Measurements from ENCODE around the gene CD79A. TPM values are rescaled to one million over a fixed set of nuclear protein-coding genes. Genes with fewer than 3 reads are reported as not detected.

The CD79A gene
- total RNA-seq, 1 donor from 2014 or later, result not detected

GRCh38 chr19:41907994-41908615 lies 31.0 kb downstream of the CD79A start:
- peaks cover 2% of the 10 kb centered on the region for H3K4me1 Mint-ChIP-seq (ENCODE audit: low read depth)
- H3K27ac Mint-ChIP-seq (ENCODE audit: unreplicated experiment), result no peak overlapping the region
- peaks cover 21% of the 10 kb centered on the region for H3K27me3 Mint-ChIP-seq (ENCODE audit: low read depth)
- peaks cover 26% of the 10 kb centered on the region for H3K36me3 Mint-ChIP-seq (ENCODE audit: low read depth)
- peak; percentile 84 for DNase-seq (ENCODE audit: low spot score)
- no peak overlapping the region for H3K4me3 Mint-ChIP-seq (ENCODE audit: unreplicated experiment)
- no peaks in the 10 kb centered on the region for H3K9me3 Mint-ChIP-seq (ENCODE audit: low read depth)
- TF ChIP-seq CTCF (IDR thresholded peaks at IDR 0.05), result no peak

- no peak for TF ChIP-seq CTCF (IDR thresholded peaks at IDR 0.05)
- Mint-ChIP-seq H3K36me3 (ENCODE audit: low read depth) (peaks cover 22% of the 10 kb centered on the region), H3K27ac (ENCODE audit: unreplicated experiment) (no peak overlapping the region), H3K4me3 (ENCODE audit: unreplicated experiment) (no peak overlapping the region), H3K4me1 (ENCODE audit: low read depth) (peaks cover 2% of the 10 kb centered on the region), H3K9me3 (ENCODE audit: low read depth) (no peaks in the 10 kb centered on the region), H3K27me3 (ENCODE audit: low read depth) (peaks cover 25% of the 10 kb centered on the region)
- DNase-seq (ENCODE audit: low spot score), result peak; percentile 89
Observed at GRCh38 chr19:41908724-41909464, 31.8 kb downstream of the CD79A start.

- no peak overlapping the region for H3K27ac Mint-ChIP-seq (ENCODE audit: unreplicated experiment)
- H3K4me1 Mint-ChIP-seq (ENCODE audit: low read depth), result peaks cover 2% of the 10 kb centered on the region
- DNase-seq (ENCODE audit: low spot score), result peak; percentile 73
- H3K9me3 Mint-ChIP-seq (ENCODE audit: low read depth), result no peaks in the 10 kb centered on the region
- no peak overlapping the region for H3K4me3 Mint-ChIP-seq (ENCODE audit: unreplicated experiment)
- peaks cover 31% of the 10 kb centered on the region for H3K27me3 Mint-ChIP-seq (ENCODE audit: low read depth)
- TF ChIP-seq CTCF (IDR thresholded peaks at IDR 0.05), result no peak
- H3K36me3 Mint-ChIP-seq (ENCODE audit: low read depth), result peaks cover 15% of the 10 kb centered on the region
Observed at GRCh38 chr19:41909706-41910105, 32.6 kb downstream of the CD79A start.

- Mint-ChIP-seq H3K4me3 (ENCODE audit: unreplicated experiment) (no peak overlapping the region), H3K27me3 (ENCODE audit: low read depth) (peaks cover 31% of the 10 kb centered on the region), H3K36me3 (ENCODE audit: low read depth) (peaks cover 14% of the 10 kb centered on the region), H3K4me1 (ENCODE audit: low read depth) (peaks cover 2% of the 10 kb centered on the region), H3K9me3 (ENCODE audit: low read depth) (no peaks in the 10 kb centered on the region), H3K27ac (ENCODE audit: unreplicated experiment) (no peak overlapping the region)
- TF ChIP-seq CTCF (IDR thresholded peaks at IDR 0.05), result no peak
- peak; percentile 85 for DNase-seq (ENCODE audit: low spot score)
Observed at GRCh38 chr19:41910240-41910991, 33.3 kb downstream of the CD79A start.

All from chondrocyte (in vitro differentiated cells).